ENCODE results near the gene SIGLEC7.

SIGLEC7 gene

DNA sequence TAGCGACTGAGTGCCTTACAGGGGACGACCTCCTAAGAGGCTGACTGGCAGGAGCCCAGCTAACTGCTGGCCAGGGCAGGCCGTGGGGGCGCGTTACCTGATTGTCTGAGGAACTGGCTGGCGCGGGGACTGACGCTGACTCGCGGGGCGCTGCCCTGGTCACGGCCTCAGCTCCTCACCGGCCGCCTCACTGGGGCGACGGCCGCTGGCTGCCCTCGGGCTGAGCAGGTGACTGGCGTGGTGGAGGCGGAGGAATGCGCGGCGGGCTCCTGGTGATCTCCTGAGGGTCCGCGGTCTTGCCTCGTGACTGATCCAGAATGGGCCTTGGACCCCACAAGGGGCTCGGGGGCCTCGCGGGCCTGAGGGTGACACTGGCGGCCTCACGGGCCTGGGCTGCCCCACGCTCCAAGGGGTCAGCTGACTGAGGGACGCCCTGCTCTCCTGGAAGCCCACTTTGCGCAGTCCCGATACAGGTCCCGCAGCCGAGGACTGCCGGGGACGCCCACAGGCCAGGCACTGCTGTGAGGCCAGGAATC lies 39.3 kb downstream of the SIGLEC7 start:
- H3K4me3 ChIP-seq (ENCODE audit: low read depth, low read length): no peak overlapping the region
- H3K27ac ChIP-seq: no peak overlapping the region
- H3K27me3 ChIP-seq (replicated peaks): no peaks in the 10 kb centered on the region
- TF ChIP-seq, protein P1, sequence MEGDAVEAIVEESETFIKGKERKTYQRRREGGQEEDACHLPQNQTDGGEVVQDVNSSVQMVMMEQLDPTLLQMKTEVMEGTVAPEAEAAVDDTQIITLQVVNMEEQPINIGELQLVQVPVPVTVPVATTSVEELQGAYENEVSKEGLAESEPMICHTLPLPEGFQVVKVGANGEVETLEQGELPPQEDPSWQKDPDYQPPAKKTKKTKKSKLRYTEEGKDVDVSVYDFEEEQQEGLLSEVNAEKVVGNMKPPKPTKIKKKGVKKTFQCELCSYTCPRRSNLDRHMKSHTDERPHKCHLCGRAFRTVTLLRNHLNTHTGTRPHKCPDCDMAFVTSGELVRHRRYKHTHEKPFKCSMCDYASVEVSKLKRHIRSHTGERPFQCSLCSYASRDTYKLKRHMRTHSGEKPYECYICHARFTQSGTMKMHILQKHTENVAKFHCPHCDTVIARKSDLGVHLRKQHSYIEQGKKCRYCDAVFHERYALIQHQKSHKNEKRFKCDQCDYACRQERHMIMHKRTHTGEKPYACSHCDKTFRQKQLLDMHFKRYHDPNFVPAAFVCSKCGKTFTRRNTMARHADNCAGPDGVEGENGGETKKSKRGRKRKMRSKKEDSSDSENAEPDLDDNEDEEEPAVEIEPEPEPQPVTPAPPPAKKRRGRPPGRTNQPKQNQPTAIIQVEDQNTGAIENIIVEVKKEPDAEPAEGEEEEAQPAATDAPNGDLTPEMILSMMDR (IDR thresholded peaks at IDR 0.05; ENCODE audit: low read depth, low read length, missing control alignments): no peak
- DNase-seq: no peak
- H3K36me3 ChIP-seq (replicated peaks): no peaks in the 10 kb centered on the region
- in situ Hi-C loops (cut with HindIII; ENCODE audit: low pct_ligation_motif_present, low sequenced_read_pairs): no loop called here

DNA sequence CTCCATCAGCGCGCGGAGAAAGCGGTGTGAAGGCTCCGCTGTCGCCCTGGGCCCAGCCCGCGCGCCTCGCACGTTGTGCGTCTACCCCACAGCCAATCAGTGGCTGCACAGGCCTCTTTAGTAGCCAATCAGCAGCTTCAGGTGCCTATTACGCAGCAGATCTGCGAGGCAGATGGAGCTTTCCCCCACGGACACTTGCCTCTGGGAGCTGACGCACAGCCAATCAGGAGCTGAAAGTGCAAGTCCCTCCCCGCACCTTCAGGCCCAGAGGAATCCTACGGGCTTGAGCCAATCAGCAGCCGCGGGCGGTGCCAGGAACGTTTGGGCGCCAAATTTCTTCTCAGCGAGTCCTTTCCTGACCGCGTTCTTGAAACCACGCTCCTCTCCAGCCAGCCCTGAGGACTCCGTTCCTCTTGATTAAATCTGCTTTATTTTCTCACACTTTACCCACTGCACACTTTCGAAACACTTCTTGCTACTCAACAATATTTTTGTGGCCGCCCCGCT lies 39.9 kb downstream of the SIGLEC7 start:
- Histone ChIP-seq H3K27me3 (replicated peaks) (no peaks in the 10 kb centered on the region), H3K4me3 (ENCODE audit: low read depth, low read length) (no peak overlapping the region), H3K27ac (no peak overlapping the region), H3K36me3 (replicated peaks) (no peaks in the 10 kb centered on the region)
- TF ChIP-seq, protein P1 (IDR thresholded peaks at IDR 0.05; ENCODE audit: low read depth, low read length, missing control alignments): no peak
- in situ Hi-C loops (cut with HindIII; ENCODE audit: low pct_ligation_motif_present, low sequenced_read_pairs): no loop called here
- no peak for DNase-seq

DNA sequence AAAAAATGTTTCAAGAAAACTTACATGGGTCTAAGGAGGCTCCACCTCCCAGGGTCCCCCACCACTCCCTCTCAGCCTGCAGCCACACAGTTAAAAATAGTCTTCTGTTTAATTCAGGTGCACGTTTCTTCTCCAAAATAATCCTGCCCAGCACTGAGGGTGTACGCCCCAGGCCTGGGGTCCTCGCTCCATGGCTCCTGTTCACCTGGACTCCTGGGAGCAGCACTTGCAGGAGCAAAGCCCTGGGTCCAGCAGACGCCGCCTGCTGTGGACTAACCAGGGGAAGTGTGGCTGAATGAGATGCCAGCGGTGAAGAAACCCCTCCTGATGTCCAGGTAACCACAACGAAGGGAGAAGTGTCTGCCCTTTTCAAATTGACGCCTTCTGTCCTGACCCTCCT lies 41.5 kb downstream of the SIGLEC7 start:
- Histone ChIP-seq H3K27me3 (replicated peaks) (no peaks in the 10 kb centered on the region), H3K27ac (no peak overlapping the region), H3K4me3 (ENCODE audit: low read depth, low read length) (no peak overlapping the region), H3K36me3 (replicated peaks) (no peaks in the 10 kb centered on the region)
- TF ChIP-seq, protein P1 (IDR thresholded peaks at IDR 0.05; ENCODE audit: low read depth, low read length, missing control alignments): no peak
- no peak for DNase-seq
- in situ Hi-C loops (cut with HindIII; ENCODE audit: low pct_ligation_motif_present, low sequenced_read_pairs): no loop called here

DNA sequence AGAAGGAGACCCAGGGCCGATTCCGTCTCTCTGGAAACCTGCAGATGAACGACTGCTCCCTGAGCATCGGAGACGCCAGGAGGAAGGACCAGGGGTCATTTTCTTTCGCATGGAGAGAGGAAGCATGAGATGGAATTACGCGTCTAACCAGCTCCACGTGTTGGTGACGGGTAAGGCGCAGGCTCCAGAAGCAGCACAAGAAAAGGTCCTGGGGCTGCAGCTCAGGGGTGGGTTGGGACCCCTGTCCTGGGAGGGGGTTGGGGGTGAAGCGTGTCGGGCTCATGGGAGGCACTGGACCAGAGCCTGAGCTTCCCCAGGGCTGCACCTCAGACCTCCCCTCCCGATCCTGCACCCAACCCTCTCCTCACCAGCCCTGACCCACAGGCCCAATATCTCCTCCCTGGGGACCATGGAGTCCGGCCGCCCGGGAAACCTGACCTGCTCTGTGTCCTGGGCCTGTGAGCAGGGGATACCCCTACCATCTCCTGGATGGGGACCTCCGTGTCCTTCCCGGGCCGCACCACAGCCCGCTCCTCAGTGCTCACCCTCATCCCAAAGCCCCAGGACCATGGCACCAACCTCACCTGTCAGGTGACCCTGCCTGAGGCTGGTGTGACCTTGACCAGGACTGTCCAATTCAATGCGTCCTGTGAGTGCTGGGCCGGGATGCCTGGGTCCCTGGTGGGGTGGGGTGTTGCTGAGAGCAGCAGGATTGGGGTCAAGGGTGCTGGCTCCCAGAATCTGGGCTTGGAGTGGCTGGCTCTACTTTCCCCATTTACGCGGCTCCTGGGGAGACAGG lies 43.2 kb downstream of the SIGLEC7 start:
- Histone ChIP-seq H3K36me3 (replicated peaks) (no peaks in the 10 kb centered on the region), H3K4me3 (ENCODE audit: low read depth, low read length) (no peak overlapping the region), H3K27ac (no peak overlapping the region), H3K27me3 (replicated peaks) (no peaks in the 10 kb centered on the region)
- in situ Hi-C loops (cut with HindIII; ENCODE audit: low pct_ligation_motif_present, low sequenced_read_pairs): no loop called here
- DNase-seq: no peak
- TF ChIP-seq, protein P1 (IDR thresholded peaks at IDR 0.05; ENCODE audit: low read depth, low read length, missing control alignments): no peak

DNA sequence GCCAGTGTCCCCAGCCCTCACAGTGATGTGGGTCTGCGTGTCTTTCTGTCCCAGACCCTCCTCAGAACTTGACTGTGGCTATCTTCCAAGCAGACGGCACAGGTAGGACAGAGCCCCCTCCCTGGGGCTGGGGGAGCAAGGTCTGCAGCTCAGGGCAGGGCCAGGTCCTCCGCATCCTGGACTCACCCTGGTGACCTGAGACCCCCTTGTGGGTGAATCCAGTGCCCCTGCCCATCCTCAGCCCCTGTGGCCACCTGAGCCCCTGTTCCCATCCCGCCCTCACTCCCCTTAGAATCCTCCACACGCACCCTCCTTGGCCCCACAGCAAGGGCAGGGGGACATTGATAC lies 43.7 kb downstream of the SIGLEC7 start:
- Histone ChIP-seq H3K36me3 (replicated peaks) (no peaks in the 10 kb centered on the region), H3K4me3 (ENCODE audit: low read depth, low read length) (no peak overlapping the region), H3K27ac (no peak overlapping the region), H3K27me3 (replicated peaks) (no peaks in the 10 kb centered on the region)
- TF ChIP-seq, protein P1 (IDR thresholded peaks at IDR 0.05; ENCODE audit: low read depth, low read length, missing control alignments): no peak
- no peak for DNase-seq
- in situ Hi-C loops (cut with HindIII; ENCODE audit: low pct_ligation_motif_present, low sequenced_read_pairs): no loop called here

Measured in brain microvascular endothelial cell (primary cell).